CD14-positive monocyte (primary cell): ENCODE measurements around the gene AHCYL1. TPM values are rescaled to one million over a fixed set of nuclear protein-coding genes. Genes with fewer than 3 reads are reported as not detected.

Experiments used
- DNase-seq, 3 donors: peaks; one replicate each; pipeline ENCODE4 v3.0.0-alpha.2; 2011 to 2022
- H2AFZ ChIP-seq: 2 replicates; pipeline ENCODE4 v1.6.0; 2012; ENCODE audit warnings: mild to moderate bottlenecking, low read depth, low read length, inconsistent platforms; ENCODE audit not compliant: insufficient read depth, poor library complexity, severe bottlenecking
- H3K27ac ChIP-seq, 2 donors: 1 replicate in 1 of 2; 2 replicates in 1 of 2; pipeline ENCODE4 v1.5.1; 2012 to 2013; ENCODE audit warnings: low read length in 2 of 2, control low read depth in 1 of 2, inconsistent platforms in 1 of 2, low read depth in 1 of 2, mild to moderate bottlenecking in 1 of 2
- H3K27me3 ChIP-seq, 2 donors: one replicate each; pipeline versions ENCODE4 v1.6.0 to v1.6.1; 2011 to 2013; ENCODE audit warnings: low read length in 2 of 2; ENCODE audit not compliant: control insufficient read depth in 2 of 2, insufficient read depth in 2 of 2
- H3K36me3 ChIP-seq, 2 donors: replicated peaks in 1 of 2; 1 replicate in 1 of 2; 2 replicates in 1 of 2; pipeline versions ENCODE4 v1.5.1 to v1.6.1; 2012 to 2013; ENCODE audit warnings: low read length in 2 of 2, control low read depth in 1 of 2, inconsistent platforms in 1 of 2, mild to moderate bottlenecking in 1 of 2; ENCODE audit not compliant: insufficient read depth in 2 of 2, control insufficient read depth in 1 of 2
- H3K4me1 ChIP-seq, 2 donors: 1 replicate in 1 of 2; 2 replicates in 1 of 2; pipeline versions ENCODE4 v1.5.1 to v1.6.1; 2012 to 2013; ENCODE audit warnings: low read length in 2 of 2, control low read depth in 1 of 2, inconsistent platforms in 1 of 2, mild to moderate bottlenecking in 1 of 2, moderate library complexity in 1 of 2; ENCODE audit not compliant: insufficient read depth in 2 of 2, control insufficient read depth in 1 of 2
- H3K4me2 ChIP-seq: replicated peaks from 2 replicates; pipeline ENCODE3; 2012; ENCODE audit warnings: low read length, moderate library complexity, mild to moderate bottlenecking; ENCODE audit not compliant: poor library complexity, severe bottlenecking; ENCODE audit errors: extremely low read depth
- H3K4me3 ChIP-seq, 3 experiments: fragments of 200-600 bp in 1 of 3; sonication (generic) in 1 of 3; replicated peaks in 1 of 3; 1 replicate in 2 of 3; 2 replicates in 1 of 3; pipeline ENCODE4 v1.5.1; 2011 to 2013; ENCODE audit warnings: low read length in 3 of 3, mild to moderate bottlenecking in 3 of 3, control low read depth in 2 of 3, low read depth in 2 of 3, inconsistent platforms in 1 of 3, moderate library complexity in 1 of 3
- H3K79me2 ChIP-seq: 2 replicates; pipeline ENCODE4 v1.6.0; 2012; ENCODE audit warnings: mild to moderate bottlenecking, control low read depth, inconsistent platforms, low read length, moderate library complexity; ENCODE audit not compliant: insufficient read depth
- H3K9ac ChIP-seq: 2 replicates; pipeline ENCODE4 v1.6.0; 2017; ENCODE audit warnings: low read length, mild to moderate bottlenecking; ENCODE audit not compliant: insufficient read depth, poor library complexity, severe bottlenecking
- H3K9me3 ChIP-seq, 2 donors: replicated peaks in 1 of 2; 1 replicate in 1 of 2; 2 replicates in 1 of 2; pipeline versions ENCODE4 v1.5.1 to v1.6.1; 2012 to 2013; ENCODE audit warnings: low read length in 2 of 2, control low read depth in 1 of 2; ENCODE audit not compliant: control insufficient read depth in 1 of 2, insufficient read depth in 1 of 2
- H4K20me1 ChIP-seq: 2 replicates; pipeline ENCODE4 v1.6.0; 2012; ENCODE audit warnings: mild to moderate bottlenecking, low read length, control low read depth, moderate library complexity; ENCODE audit not compliant: insufficient read depth
- H3K27ac Mint-ChIP-seq, 7 donors: one replicate each; pipeline ENCODE4 v1.8.0; 2020; ENCODE audit warnings: mild to moderate bottlenecking in 7 of 7, mixed read lengths in 7 of 7, moderate library complexity in 6 of 7, inconsistent platforms in 2 of 7
- H3K27me3 Mint-ChIP-seq, 3 donors: one replicate each; pipeline ENCODE4 v1.8.0; 2021 to 2022; ENCODE audit warnings: low read depth in 3 of 3, mild to moderate bottlenecking in 3 of 3, mixed read lengths in 3 of 3, moderate library complexity in 3 of 3, inconsistent platforms in 1 of 3
- H3K36me3 Mint-ChIP-seq, 2 donors: one replicate each; pipeline ENCODE4 v1.8.0; 2020; ENCODE audit warnings: mixed read lengths in 2 of 2, inconsistent platforms in 1 of 2, mild to moderate bottlenecking in 1 of 2
- H3K4me1 Mint-ChIP-seq: one replicate; pipeline ENCODE4 v1.8.0; 2020; ENCODE audit warnings: mild to moderate bottlenecking, mixed read lengths
- H3K4me3 Mint-ChIP-seq, 2 donors: one replicate each; pipeline ENCODE4 v1.8.0; 2020; ENCODE audit warnings: mild to moderate bottlenecking in 2 of 2, mixed read lengths in 2 of 2, moderate library complexity in 1 of 2
- H3K9me3 Mint-ChIP-seq, 7 donors: one replicate each; pipeline ENCODE4 v1.8.0; 2020 to 2022; ENCODE audit warnings: mixed read lengths in 7 of 7, mild to moderate bottlenecking in 6 of 7, moderate library complexity in 6 of 7, inconsistent platforms in 2 of 7
- WGBS: methylation state at CpG from one replicate; pipeline ENCODE4 v1.1.5; 2013; ENCODE audit warnings: missing lambda C conversion rate; ENCODE audit not compliant: insufficient coverage; 5-methylcytosine and 5-hydroxymethylcytosine counted together
- intact Hi-C, 2 donors: fragments of 100-400 bp; cut with micrococcal nuclease; formaldehyde crosslinking; loops; one replicate each; pipeline versions ENCODE4 v1.15.0 to v1.15.1; 2023
- polyA plus RNA-seq, 3 donors: library from polyadenylated mRNA; depleted of rRNA in 1 of 3; unstranded in 2 of 3; stranded (reverse) in 1 of 3; fragments of 300-500 nt in 2 of 3; fragments of >200 nt in 1 of 3; fragmentation: Illumina TruSeq in 2 of 3; gene quantifications; 1 replicate in 2 of 3; 2 replicates in 1 of 3; pipeline ENCODE4 v1.2.3, GENCODE V29; 2012 to 2021
- TF ChIP-seq, protein P1 (sequence below): fragments of 200-600 bp; IDR thresholded peaks from one replicate; pipeline ENCODE4 v1.8.0; 2022; ENCODE audit warnings: antibody characterized with exemption, mild to moderate bottlenecking

The AHCYL1 gene
- polyA plus RNA-seq, 3 donors, result 39.1 to 63.9 (median 48.8) TPM

DNA sequence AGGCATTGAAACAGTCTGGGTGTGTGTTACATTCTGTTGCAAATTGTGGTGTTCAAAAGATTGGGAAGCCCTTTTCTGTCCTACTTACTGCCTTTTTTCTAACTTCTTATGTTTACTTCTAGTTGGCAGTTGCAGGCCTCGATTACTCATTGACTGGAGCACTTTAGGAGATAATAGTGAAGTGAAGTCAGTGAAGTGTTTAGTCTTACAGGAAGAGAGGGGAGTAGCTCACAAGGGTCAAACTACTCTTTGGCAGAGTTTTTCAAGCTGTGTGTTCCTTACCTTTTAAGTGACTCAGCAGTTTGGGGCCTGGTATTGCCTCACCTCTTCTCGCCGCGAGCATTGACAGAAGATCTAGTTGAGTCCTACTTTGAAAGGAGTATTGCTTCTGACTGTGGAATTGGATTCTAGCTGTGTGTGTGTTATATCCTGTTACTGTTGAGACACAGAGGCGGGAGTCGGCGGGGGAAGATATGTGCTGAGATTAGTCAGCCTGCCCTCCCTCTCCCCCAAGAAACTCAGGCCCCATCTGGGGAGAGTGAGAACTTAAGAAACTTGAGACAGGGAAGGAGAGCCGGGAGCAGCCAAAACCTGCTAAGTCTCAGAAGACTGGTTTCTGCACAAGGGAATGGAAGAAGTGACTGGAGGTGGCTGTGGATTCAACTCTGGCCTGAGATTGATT lies 19.3 kb downstream of the AHCYL1 start:
- intact Hi-C loops, result no loop called here
- H3K27me3 ChIP-seq, result no peaks in the 10 kb centered on the region
- Mint-ChIP-seq H3K27ac (peak overlapping the region; percentile 13 to 82 (median 73)), H3K4me1 (peaks cover 22% of the 10 kb centered on the region), H3K9me3 (no peaks in the 10 kb centered on the region), H3K36me3 (peaks cover 14 to 15% of the 10 kb centered on the region in 2 donors), H3K4me3 (peak overlapping the region in 1 of 2 donors; percentile 8), H3K27me3 (peaks cover 0 to 2% (median 0%) of the 10 kb centered on the region in 3 donors)
- H3K4me3 ChIP-seq, result no peak overlapping the region
- peaks cover 3 to 23% of the 10 kb centered on the region in 2 donors for H3K36me3 ChIP-seq
- peaks cover 9 to 17% of the 10 kb centered on the region in 2 donors for H3K4me1 ChIP-seq
- 22% methylated on average over 1 of the region's 8 CpGs for WGBS
- H2AFZ ChIP-seq, result no peak overlapping the region
- H3K4me2 ChIP-seq, result no peak overlapping the region
- peak; percentile 22 to 44 (median 27) for DNase-seq
- no peak overlapping the region for H3K9ac ChIP-seq
- peaks cover 70% of the 10 kb centered on the region for H4K20me1 ChIP-seq
- peak overlapping the region in 1 of 2 donors; percentile 37 for H3K27ac ChIP-seq
- peaks cover 51% of the 10 kb centered on the region for H3K79me2 ChIP-seq
- H3K9me3 ChIP-seq, result no peaks in the 10 kb centered on the region
- TF ChIP-seq, protein P1, sequence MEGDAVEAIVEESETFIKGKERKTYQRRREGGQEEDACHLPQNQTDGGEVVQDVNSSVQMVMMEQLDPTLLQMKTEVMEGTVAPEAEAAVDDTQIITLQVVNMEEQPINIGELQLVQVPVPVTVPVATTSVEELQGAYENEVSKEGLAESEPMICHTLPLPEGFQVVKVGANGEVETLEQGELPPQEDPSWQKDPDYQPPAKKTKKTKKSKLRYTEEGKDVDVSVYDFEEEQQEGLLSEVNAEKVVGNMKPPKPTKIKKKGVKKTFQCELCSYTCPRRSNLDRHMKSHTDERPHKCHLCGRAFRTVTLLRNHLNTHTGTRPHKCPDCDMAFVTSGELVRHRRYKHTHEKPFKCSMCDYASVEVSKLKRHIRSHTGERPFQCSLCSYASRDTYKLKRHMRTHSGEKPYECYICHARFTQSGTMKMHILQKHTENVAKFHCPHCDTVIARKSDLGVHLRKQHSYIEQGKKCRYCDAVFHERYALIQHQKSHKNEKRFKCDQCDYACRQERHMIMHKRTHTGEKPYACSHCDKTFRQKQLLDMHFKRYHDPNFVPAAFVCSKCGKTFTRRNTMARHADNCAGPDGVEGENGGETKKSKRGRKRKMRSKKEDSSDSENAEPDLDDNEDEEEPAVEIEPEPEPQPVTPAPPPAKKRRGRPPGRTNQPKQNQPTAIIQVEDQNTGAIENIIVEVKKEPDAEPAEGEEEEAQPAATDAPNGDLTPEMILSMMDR, result no peak

DNA sequence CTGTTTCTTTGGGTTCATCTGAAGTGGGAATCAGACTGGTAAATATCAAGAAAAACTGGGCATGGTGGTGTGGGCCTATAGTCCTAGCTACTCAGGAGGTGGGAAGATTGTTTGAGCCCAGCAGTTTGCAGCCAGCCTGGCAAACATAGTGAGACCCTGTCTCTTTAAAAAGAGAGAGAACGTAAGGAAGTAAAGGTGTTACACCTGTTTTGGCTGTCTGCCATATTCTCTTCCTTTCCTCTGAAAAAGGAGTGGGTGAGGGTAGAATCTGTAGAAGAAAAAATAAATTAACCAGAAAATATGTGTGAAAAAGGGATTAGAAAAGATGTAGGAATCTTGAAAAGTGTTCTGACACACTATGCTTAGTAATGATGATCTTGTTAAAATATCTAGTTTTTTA lies 20.0 kb downstream of the AHCYL1 start:
- no peak overlapping the region for H2AFZ ChIP-seq
- TF ChIP-seq, protein P1, result no peak
- H3K4me1 Mint-ChIP-seq, result peaks cover 19% of the 10 kb centered on the region
- H3K9me3 ChIP-seq, result no peaks in the 10 kb centered on the region
- H3K36me3 Mint-ChIP-seq, result peaks cover 21 to 22% of the 10 kb centered on the region in 2 donors
- no peak overlapping the region for H3K4me2 ChIP-seq
- WGBS, result no CpG with 5 or more reads among the region's 1 CpG
- H3K27me3 ChIP-seq, result no peaks in the 10 kb centered on the region
- peaks cover 8 to 14% of the 10 kb centered on the region in 2 donors for H3K4me1 ChIP-seq
- no peak overlapping the region for H3K4me3 ChIP-seq
- H3K36me3 ChIP-seq, result peaks cover 8 to 30% of the 10 kb centered on the region in 2 donors
- no peak overlapping the region for H3K4me3 Mint-ChIP-seq
- no peak overlapping the region for H3K9ac ChIP-seq
- H3K27ac Mint-ChIP-seq, result peak overlapping the region in 4 of 7 donors; percentile 16 to 82 (median 63)
- peaks cover 0 to 2% (median 0%) of the 10 kb centered on the region in 3 donors for H3K27me3 Mint-ChIP-seq
- no peaks in the 10 kb centered on the region for H3K9me3 Mint-ChIP-seq
- H3K79me2 ChIP-seq, result peaks cover 49% of the 10 kb centered on the region
- DNase-seq, result no peak
- intact Hi-C loops, result no loop called here
- peaks cover 65% of the 10 kb centered on the region for H4K20me1 ChIP-seq
- peak overlapping the region in 1 of 2 donors; percentile 37 for H3K27ac ChIP-seq
